ENCODE data around the gene NOL6.
A peak's percentile ranks its signal among the peaks of the same experiment; 100 is the strongest.
"Not testable (repeated sequence)": the region's sequence is repeated elsewhere in the genome, so short reads cannot be mapped to it uniquely, and the experiment has no call there.

The NOL6 gene, protein sequence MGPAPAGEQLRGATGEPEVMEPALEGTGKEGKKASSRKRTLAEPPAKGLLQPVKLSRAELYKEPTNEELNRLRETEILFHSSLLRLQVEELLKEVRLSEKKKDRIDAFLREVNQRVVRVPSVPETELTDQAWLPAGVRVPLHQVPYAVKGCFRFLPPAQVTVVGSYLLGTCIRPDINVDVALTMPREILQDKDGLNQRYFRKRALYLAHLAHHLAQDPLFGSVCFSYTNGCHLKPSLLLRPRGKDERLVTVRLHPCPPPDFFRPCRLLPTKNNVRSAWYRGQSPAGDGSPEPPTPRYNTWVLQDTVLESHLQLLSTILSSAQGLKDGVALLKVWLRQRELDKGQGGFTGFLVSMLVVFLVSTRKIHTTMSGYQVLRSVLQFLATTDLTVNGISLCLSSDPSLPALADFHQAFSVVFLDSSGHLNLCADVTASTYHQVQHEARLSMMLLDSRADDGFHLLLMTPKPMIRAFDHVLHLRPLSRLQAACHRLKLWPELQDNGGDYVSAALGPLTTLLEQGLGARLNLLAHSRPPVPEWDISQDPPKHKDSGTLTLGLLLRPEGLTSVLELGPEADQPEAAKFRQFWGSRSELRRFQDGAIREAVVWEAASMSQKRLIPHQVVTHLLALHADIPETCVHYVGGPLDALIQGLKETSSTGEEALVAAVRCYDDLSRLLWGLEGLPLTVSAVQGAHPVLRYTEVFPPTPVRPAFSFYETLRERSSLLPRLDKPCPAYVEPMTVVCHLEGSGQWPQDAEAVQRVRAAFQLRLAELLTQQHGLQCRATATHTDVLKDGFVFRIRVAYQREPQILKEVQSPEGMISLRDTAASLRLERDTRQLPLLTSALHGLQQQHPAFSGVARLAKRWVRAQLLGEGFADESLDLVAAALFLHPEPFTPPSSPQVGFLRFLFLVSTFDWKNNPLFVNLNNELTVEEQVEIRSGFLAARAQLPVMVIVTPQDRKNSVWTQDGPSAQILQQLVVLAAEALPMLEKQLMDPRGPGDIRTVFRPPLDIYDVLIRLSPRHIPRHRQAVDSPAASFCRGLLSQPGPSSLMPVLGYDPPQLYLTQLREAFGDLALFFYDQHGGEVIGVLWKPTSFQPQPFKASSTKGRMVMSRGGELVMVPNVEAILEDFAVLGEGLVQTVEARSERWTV

DNA sequence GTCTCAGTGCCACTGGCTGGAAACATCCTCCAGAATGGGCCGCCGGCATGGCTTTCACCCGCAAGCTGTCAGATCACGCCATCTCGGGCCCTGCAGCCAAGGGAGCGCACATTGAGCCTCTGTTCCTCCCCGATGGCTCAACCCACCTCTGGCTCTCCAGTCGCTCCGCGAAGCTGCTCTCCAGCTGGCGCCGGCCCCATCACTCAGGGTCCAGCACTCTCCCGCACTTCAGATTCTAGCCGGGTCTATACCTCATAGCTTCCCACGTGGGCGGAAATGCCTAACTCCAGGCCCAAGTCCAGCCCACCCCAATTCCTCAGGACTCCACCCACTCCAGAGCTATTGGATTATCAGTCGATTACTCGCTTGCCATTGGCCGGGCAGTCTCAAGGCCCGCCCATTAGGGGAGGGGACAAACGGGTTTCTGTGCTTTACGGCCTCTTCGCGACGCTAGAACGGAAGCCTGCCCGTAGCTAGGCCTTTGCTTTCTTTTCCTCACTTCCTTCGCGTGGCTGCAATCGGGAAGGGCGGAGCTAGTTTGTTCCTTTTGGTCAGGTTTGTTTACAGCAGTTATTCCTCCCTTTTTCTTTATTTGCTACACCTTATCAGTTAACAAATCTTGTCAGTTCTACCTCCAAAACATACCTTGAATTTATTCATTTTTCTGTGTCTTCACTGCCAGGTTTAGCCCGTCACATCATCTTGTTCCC lies at the start of gene NOL6:
TSS of gene NOL6 (minus strand) at position 282 of the 710 bp plus-strand sequence. CDS start at position 200, 82 bp downstream.
- peak; percentile 97 for DNase-seq

- DNase-seq, result not testable (repeated sequence)
These were observed 48.1 kb upstream of the NOL6 start for GRCh38 chr9:33521861-33522260.

DNA sequence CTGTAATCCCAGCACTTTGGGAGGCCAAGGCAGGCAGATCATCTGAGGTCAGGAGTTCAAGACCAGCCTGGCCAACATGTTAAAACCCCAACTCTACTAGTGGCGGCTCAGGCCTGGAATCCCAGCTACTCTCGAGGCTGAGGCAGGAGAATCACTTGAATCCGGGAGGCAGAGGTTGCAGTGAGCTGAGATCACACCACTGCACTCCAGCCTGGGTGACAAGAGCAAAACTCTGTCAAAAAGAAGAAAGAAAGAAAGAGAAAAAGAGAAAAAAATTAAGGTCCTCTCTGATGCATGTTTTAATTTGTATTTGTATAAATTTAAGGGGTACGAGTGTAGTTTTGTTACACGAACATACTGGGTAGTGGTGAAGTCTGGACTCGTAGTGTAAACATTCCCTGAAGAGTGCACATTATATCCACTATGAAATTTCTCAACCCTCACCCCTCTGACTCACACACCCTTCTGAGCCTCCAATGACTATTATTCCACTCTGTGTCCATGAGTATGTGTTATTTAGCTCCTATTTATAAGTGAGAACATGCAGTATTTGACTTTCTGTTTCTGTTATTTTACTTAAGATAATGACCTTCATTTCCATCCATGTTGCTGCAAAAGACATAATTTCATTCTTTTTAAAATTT lies 44.3 kb upstream of the NOL6 start:
- DNase-seq, result not testable (repeated sequence)

GRCh38 chr9:33517373-33517772 lies 43.6 kb upstream of the NOL6 start:
- no peak for DNase-seq

DNA sequence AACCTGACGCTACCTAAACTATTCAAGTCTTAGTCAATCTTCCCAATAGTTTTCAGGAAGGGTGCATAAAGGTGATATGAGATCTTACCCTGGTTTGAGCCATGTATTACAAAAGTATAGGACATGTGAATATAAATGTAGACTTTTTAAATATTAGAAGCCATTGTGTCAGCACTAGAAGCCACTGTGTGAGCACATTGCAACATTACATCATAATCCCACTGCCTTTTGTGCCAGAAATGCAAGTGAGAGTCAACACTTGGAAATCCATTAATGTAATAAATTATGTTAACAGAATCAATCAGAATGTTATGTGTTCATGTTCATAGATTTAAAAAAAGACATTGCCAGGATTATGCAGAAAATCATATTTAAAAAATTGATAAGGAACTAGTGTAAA lies 42.7 kb upstream of the NOL6 start:
- DNase-seq, result not testable (repeated sequence)

DNA sequence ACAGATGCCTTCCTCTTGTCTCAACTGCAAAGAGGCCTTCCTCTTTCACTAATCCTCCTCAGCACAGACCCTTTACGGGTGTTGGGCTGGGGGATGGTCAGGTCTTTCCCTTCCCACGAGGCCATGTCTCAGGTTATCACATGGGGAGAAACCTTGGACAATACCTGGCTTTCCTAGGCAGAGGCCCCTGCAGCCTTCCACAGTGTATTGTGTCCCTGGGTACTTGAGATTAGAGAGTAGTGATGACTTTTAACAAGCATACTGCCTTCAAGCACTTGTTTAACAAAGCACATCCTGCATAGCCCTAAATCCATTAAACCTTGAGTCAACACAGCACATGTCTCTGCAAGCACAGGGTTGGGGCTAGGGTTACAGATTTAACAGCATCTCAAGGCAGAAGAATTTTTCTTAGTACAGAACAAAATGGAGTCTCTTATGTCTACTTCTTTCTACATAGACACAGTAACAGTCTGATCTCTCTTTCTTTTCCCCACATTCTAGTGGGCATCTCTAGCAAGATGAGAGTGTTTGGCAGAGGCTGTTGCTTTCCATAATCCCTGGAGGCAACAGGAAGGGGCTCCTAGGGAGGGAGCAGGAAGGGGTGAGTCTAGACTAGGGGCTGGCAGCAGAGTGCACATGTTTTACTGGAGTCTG lies 41.7 kb upstream of the NOL6 start:
- DNase-seq, result not testable (repeated sequence)

DNA sequence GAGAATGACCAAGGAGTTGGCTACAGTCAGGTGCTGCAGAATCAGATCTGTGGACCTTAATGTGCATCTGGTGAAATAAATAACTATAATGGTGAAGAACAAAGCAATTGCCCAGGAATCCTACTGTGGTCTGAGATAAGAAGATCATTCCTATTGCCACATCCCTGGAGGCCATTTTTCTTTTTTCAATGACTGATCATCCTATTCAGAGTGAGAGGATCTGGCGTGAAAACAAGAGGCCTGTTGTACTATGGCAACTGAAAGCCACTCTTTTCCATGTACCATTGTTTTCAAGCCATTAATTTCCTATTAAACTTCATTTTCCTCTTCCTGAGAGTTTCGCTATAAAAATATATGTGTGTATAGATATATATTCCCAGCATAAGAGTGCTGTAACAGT lies 38.8 kb upstream of the NOL6 start:
- DNase-seq, result not testable (repeated sequence)

GRCh38 chr9:33511184-33511517 lies 37.4 kb upstream of the NOL6 start:
- DNase-seq, result not testable (repeated sequence)

GRCh38 chr9:33510262-33511183 lies 36.8 kb upstream of the NOL6 start:
- peak; percentile 25 for DNase-seq

GRCh38 chr9:33506626-33507370 lies 33.1 kb upstream of the NOL6 start:
- no peak for DNase-seq

DNA sequence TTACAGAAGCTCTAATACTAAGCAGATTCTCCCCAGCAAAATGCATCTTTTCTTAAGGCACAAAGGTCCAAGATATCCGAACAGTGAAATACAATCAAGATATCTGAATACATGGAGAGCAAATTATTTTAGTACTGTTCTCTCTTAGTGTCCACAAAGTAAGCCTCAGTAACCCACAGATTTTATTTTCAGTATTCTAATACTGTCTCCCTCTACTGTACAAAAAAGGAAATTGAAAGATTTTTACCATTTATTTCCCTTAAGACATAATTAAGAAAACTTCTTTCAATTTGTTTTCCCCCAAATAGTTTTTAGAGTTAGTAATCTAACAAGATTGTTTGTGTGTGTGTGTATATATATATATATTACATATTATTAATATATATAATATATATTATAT lies 24.7 kb upstream of the NOL6 start:
- DNase-seq, result no peak

- not testable (repeated sequence) for DNase-seq
These were observed 20.1 kb upstream of the NOL6 start for GRCh38 chr9:33493819-33494218.

DNA sequence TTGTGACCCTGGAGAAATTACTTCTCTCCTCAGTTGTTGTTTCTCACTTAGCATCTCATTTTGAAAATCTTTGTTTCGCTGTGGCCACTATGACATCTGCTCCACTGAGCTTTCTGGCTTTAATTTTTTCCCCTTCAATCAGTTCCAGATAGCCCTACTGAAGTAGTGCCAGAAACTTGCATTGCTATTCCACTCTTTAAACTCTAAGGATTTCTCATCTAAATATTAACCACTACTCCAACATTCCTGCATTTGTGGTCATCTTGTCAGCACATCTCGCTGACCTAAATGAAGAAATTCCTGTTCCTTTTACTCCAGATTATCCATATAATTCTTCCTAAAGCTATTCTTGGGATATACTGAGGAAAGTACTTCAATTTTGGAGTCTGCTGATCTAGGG lies 15.3 kb upstream of the NOL6 start:
- DNase-seq, result no peak

DNA sequence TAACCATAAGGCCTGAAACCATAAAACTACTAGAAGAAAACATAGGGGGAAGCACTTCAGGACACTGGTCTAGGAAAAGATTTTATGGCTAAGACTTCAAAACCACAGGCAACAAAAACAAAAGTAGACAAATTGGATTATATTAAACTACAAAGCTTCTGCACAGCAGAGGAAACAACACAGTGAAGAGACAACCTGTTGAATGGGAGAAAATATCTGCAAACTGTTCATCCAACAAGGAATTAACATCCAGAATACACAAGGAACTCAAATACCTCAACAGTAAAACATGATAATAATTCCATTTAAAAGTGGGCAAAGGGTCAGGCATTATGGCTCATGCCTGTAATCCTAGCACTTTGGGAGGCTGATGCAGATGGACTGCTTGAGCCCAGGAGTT lies 11.6 kb upstream of the NOL6 start:
- DNase-seq, result not testable (repeated sequence)

GRCh38 chr9:33480976-33481375 lies 7.3 kb upstream of the NOL6 start:
- DNase-seq, result no peak

GRCh38 chr9:33480106-33480505 lies 6.4 kb upstream of the NOL6 start:
- DNase-seq, result no peak

DNA sequence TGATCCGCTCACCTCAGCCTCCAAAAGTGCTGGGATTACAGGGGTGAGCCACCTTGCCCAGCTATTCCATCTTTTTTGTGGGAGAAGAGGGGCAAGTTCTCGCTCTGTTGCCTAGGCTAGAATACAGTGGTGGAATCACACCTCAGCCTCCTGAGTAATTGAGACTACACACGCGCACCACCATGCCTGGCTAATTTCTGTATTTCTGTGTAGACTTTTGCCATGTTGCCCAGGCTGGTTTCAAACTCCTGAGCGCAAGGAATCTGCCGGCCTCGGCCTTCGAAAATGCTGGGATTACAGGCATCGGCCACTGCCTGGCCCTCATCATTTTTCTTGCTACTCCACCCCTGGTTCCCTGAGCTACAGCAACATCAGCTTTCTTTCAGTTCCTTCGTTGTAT lies 2.8 kb upstream of the NOL6 start:
- DNase-seq, result no peak

- DNase-seq, result no peak
These were observed 1.6 kb upstream of the NOL6 start for GRCh38 chr9:33475357-33475756.

GRCh38 chr9:33472881-33473615 lies 676 bp downstream of the NOL6 start:
- DNase-seq, result no peak

Data from NCI-H774 (cell line).